ENCODE data around the gene C6orf141.

DNA sequence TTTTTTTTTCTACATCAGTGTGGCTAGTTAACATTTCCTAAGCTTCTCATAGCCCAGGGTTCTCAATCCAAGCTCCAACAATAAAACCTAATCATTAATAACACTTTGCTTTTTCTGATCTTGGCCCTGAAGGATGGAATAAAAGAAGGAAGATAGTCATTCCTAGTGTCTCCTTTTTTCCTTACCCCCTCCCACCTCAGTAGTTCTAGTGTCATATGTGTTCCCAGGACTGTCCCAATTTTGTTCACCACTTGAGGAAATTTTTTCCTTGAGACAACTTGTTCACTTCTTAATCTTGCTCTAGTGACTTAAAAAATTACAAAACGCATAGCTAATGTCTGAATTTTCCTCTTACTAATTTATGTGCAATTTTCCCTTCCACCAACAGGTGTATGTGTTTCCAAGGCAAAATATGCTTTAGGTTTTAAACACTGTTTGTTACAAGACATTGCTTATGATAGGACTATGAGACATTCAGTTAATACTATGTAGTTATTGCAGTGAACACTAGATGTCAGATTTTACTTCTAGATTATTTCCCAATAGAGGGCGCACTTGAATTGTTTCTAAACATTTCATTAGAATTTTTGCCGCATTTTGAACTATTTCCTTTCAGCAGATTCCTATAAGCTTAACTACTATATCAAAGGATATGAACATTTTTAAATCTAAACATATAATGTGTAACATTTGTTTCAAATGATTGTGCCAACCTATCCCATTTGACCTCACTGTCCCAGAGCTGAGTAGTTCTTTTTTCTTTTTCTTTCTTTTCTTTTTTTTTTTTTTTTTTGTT, 18.5 kb upstream of the C6orf141 start:
- TF ChIP-seq, protein P1, sequence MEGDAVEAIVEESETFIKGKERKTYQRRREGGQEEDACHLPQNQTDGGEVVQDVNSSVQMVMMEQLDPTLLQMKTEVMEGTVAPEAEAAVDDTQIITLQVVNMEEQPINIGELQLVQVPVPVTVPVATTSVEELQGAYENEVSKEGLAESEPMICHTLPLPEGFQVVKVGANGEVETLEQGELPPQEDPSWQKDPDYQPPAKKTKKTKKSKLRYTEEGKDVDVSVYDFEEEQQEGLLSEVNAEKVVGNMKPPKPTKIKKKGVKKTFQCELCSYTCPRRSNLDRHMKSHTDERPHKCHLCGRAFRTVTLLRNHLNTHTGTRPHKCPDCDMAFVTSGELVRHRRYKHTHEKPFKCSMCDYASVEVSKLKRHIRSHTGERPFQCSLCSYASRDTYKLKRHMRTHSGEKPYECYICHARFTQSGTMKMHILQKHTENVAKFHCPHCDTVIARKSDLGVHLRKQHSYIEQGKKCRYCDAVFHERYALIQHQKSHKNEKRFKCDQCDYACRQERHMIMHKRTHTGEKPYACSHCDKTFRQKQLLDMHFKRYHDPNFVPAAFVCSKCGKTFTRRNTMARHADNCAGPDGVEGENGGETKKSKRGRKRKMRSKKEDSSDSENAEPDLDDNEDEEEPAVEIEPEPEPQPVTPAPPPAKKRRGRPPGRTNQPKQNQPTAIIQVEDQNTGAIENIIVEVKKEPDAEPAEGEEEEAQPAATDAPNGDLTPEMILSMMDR (conservative IDR thresholded peaks at IDR 0.05; ENCODE audit: low read depth, low read length): peak; percentile 100
- no peak for TF ChIP-seq EZH2 (IDR thresholded peaks at IDR 0.05; ENCODE audit: low read length, unreplicated experiment)

Data from PC-3 (cell line).